Central memory CD8-positive, alpha-beta T cell (primary cell): ENCODE measurements around the gene GCDH.
"Not testable (repeated sequence)": the region's sequence is repeated elsewhere in the genome, so short reads cannot be mapped to it uniquely, and the experiment has no call there.

ENCODE experiments used
- ATAC-seq: fragments of 150-1000 bp; cut with Tn5 transposase; replicated peaks from 2 replicates; pipeline ENCODE4 v1.10.0; 2022; ENCODE audit warnings: mild to moderate bottlenecking, moderate FRiP score, moderate number of reproducible peaks; ENCODE audit not compliant: poor library complexity, severe bottlenecking; ENCODE audit errors: extremely low read depth
- DNase-seq, 2 donors: peaks; one replicate each; pipeline ENCODE4 v3.0.0; 2021; ENCODE audit warnings: low spot score in 2 of 2
- H3K27ac Mint-ChIP-seq: one replicate; pipeline ENCODE4 v1.8.0; 2022; ENCODE audit warnings: low read depth, mild to moderate bottlenecking, moderate library complexity, mixed read lengths
- H3K27me3 Mint-ChIP-seq: one replicate; pipeline ENCODE4 v1.8.0; 2022; ENCODE audit warnings: mixed read lengths
- H3K36me3 Mint-ChIP-seq: one replicate; pipeline ENCODE4 v1.8.0; 2022; ENCODE audit warnings: mild to moderate bottlenecking, moderate library complexity, mixed read lengths; ENCODE audit not compliant: insufficient read depth
- H3K4me1 Mint-ChIP-seq: one replicate; pipeline ENCODE4 v1.8.0; 2022; ENCODE audit warnings: mixed read lengths
- H3K4me3 Mint-ChIP-seq: one replicate; pipeline ENCODE4 v1.8.0; 2022; ENCODE audit warnings: mild to moderate bottlenecking, moderate library complexity, mixed read lengths
- H3K9me3 Mint-ChIP-seq: one replicate; pipeline ENCODE4 v1.8.0; 2022; ENCODE audit warnings: mixed read lengths

The GCDH gene

GRCh38 chr19:12881172-12881808 lies 9.7 kb upstream of the GCDH start, which contains the start of gene DNASE2:
Gene DNASE2, minus strand, starts transcription at chr19:12881449. Its CDS starts 74 bp downstream, at chr19:12881375.
- Mint-ChIP-seq H3K27me3 (no peaks in the 10 kb centered on the region), H3K36me3 (peaks cover 25% of the 10 kb centered on the region), H3K27ac (peak within 1 kb of the TSS; percentile 68), H3K9me3 (no peaks in the 10 kb centered on the region), H3K4me3 (peak within 1 kb of the TSS; percentile 84), H3K4me1 (peaks cover 31% of the 10 kb centered on the region)
- ATAC-seq: peak; percentile 77
- DNase-seq: peak; percentile 66 to 76

GRCh38 chr19:12882589-12882988 lies 8.4 kb upstream of the GCDH start:
- H3K27me3 Mint-ChIP-seq: no peaks in the 10 kb centered on the region
- peaks cover 34% of the 10 kb centered on the region for H3K4me1 Mint-ChIP-seq
- H3K9me3 Mint-ChIP-seq: no peaks in the 10 kb centered on the region
- ATAC-seq: no peak
- H3K36me3 Mint-ChIP-seq: peaks cover 20% of the 10 kb centered on the region
- DNase-seq: no peak
- H3K4me3 Mint-ChIP-seq: peak overlapping the region; percentile 84
- H3K27ac Mint-ChIP-seq: no peak overlapping the region

- Mint-ChIP-seq H3K9me3 (no peaks in the 10 kb centered on the region), H3K27ac (no peak overlapping the region), H3K4me1 (peaks cover 34% of the 10 kb centered on the region), H3K36me3 (peaks cover 13% of the 10 kb centered on the region), H3K27me3 (no peaks in the 10 kb centered on the region), H3K4me3 (peak overlapping the region; percentile 82)
- ATAC-seq: no peak
- no peak for DNase-seq
Observed at GRCh38 chr19:12884202-12884601, 6.8 kb upstream of the GCDH start.

GRCh38 chr19:12884627-12884925 lies 6.4 kb upstream of the GCDH start:
- DNase-seq (no peak), ATAC-seq (no peak)
- H3K27me3 Mint-ChIP-seq: no peaks in the 10 kb centered on the region
- no peak overlapping the region for H3K27ac Mint-ChIP-seq
- H3K4me3 Mint-ChIP-seq: peak overlapping the region; percentile 82
- peaks cover 13% of the 10 kb centered on the region for H3K36me3 Mint-ChIP-seq
- peaks cover 32% of the 10 kb centered on the region for H3K4me1 Mint-ChIP-seq
- H3K9me3 Mint-ChIP-seq: no peaks in the 10 kb centered on the region

GRCh38 chr19:12884926-12885748 lies 5.8 kb upstream of the GCDH start:
- Mint-ChIP-seq H3K4me3 (peak overlapping the region; percentile 82), H3K27me3 (no peaks in the 10 kb centered on the region), H3K4me1 (peaks cover 26% of the 10 kb centered on the region), H3K9me3 (no peaks in the 10 kb centered on the region), H3K36me3 (peaks cover 13% of the 10 kb centered on the region), H3K27ac (no peak overlapping the region)
- ATAC-seq (peak; percentile 61), DNase-seq (peak; percentile 66 to 78)

- H3K27me3 Mint-ChIP-seq: no peaks in the 10 kb centered on the region
- peak; percentile 4 for ATAC-seq
- peaks cover 26% of the 10 kb centered on the region for H3K4me1 Mint-ChIP-seq
- peaks cover 18% of the 10 kb centered on the region for H3K36me3 Mint-ChIP-seq
- H3K4me3 Mint-ChIP-seq: peak overlapping the region; percentile 82
- no peaks in the 10 kb centered on the region for H3K9me3 Mint-ChIP-seq
- no peak for DNase-seq
- H3K27ac Mint-ChIP-seq: no peak overlapping the region
Observed at GRCh38 chr19:12885749-12886650, 5.0 kb upstream of the GCDH start.

GRCh38 chr19:12886651-12886968 lies 4.3 kb upstream of the GCDH start:
- H3K4me3 Mint-ChIP-seq: peak overlapping the region; percentile 71

GRCh38 chr19:12886969-12887747 lies 3.8 kb upstream of the GCDH start, which contains the start of gene KLF1:
Gene KLF1, minus strand, starts transcription at chr19:12887201. Its CDS starts 61 bp downstream, at chr19:12887140.
- no peak within 1 kb of the TSS for H3K27ac Mint-ChIP-seq
- no peaks in the 10 kb centered on the region for H3K27me3 Mint-ChIP-seq
- no peaks in the 10 kb centered on the region for H3K9me3 Mint-ChIP-seq
- H3K4me1 Mint-ChIP-seq: peaks cover 32% of the 10 kb centered on the region
- H3K4me3 Mint-ChIP-seq: peak within 1 kb of the TSS; percentile 71
- H3K36me3 Mint-ChIP-seq: peaks cover 18% of the 10 kb centered on the region
- DNase-seq (no peak), ATAC-seq (no peak)

More at GRCh38 chr19:12886651-12886968, 4.3 kb upstream of the GCDH start:
- peaks cover 20% of the 10 kb centered on the region for H3K36me3 Mint-ChIP-seq
- no peak overlapping the region for H3K27ac Mint-ChIP-seq
- no peaks in the 10 kb centered on the region for H3K27me3 Mint-ChIP-seq
- no peaks in the 10 kb centered on the region for H3K9me3 Mint-ChIP-seq
- H3K4me1 Mint-ChIP-seq: peaks cover 26% of the 10 kb centered on the region
- ATAC-seq (no peak), DNase-seq (no peak)

- Mint-ChIP-seq H3K27me3 (no peaks in the 10 kb centered on the region), H3K36me3 (peaks cover 17% of the 10 kb centered on the region), H3K27ac (no peak overlapping the region), H3K4me3 (no peak overlapping the region), H3K4me1 (peaks cover 34% of the 10 kb centered on the region), H3K9me3 (no peaks in the 10 kb centered on the region)
- DNase-seq: no peak
- ATAC-seq: no peak
Observed at GRCh38 chr19:12888006-12888603, 2.9 kb upstream of the GCDH start.

GRCh38 chr19:12890299-12890786 lies 617 bp upstream of the GCDH start:
- Mint-ChIP-seq H3K27ac (peak overlapping the region; percentile 95), H3K4me3 (peak overlapping the region; percentile 99), H3K4me1 (peaks cover 40% of the 10 kb centered on the region), H3K36me3 (peaks cover 15% of the 10 kb centered on the region)
- H3K27me3 Mint-ChIP-seq, ATAC-seq, DNase-seq, H3K9me3 Mint-ChIP-seq: not testable (repeated sequence)

- H3K36me3 Mint-ChIP-seq: peaks cover 16% of the 10 kb centered on the region
- no peak for DNase-seq
- ATAC-seq: no peak
Observed at GRCh38 chr19:12891553-12892021, 627 bp downstream of the GCDH start.

More at GRCh38 chr19:12891553-12892021, 627 bp downstream of the GCDH start:
- H3K4me3 Mint-ChIP-seq: peak overlapping the region; percentile 99
- peak overlapping the region; percentile 95 for H3K27ac Mint-ChIP-seq
- no peaks in the 10 kb centered on the region for H3K9me3 Mint-ChIP-seq
- peaks cover 36% of the 10 kb centered on the region for H3K4me1 Mint-ChIP-seq
- H3K27me3 Mint-ChIP-seq: no peaks in the 10 kb centered on the region
